SK-N-SH (cell line): ENCODE measurements around the gene PZP. TPM values are rescaled to one million over a fixed set of nuclear protein-coding genes. Genes with fewer than 3 reads are reported as not detected.

Experiments used
- CTCF ChIA-PET: fragments of 300-600, 350-600 bp; formaldehyde crosslinking; extraction: SDS; loops from one replicate; lab custom pipeline; 2021; lab: Yijun Ruan, JAX
- POLR2A ChIA-PET: fragments of 350-600 bp; sonication (Branson Sonifier 250); formaldehyde crosslinking; extraction: SDS; loops from one replicate; lab custom pipeline; 2020; ENCODE audit warnings: antibody characterized with exemption, inconsistent platforms; lab: Yijun Ruan, JAX
- DNase-seq: peaks from one replicate; pipeline ENCODE4 v3.0.0; 2012
- H2AFZ ChIP-seq: fragments of 200-600 bp; sonication (generic); 2 replicates; pipeline ENCODE4 v1.8.1; 2016; ENCODE audit warnings: antibody characterized with exemption, mild to moderate bottlenecking, low read depth
- H3F3A ChIP-seq: fragments of 200-600 bp; sonication (generic); replicated peaks from 2 replicates; pipeline ENCODE3; 2016; ENCODE audit warnings: antibody characterized with exemption, mild to moderate bottlenecking; ENCODE audit not compliant: insufficient read depth
- H3K27ac ChIP-seq, 2 experiments: fragments of 200-500 bp in 1 of 2; fragments of 200-600 bp in 1 of 2; sonication (Bioruptor generic) in 1 of 2; sonication (generic), shearing (Covaris generic) in 1 of 2; 2 replicates each; pipeline versions ENCODE4 v1.5.1 to v1.6.1; 2014 to 2016; ENCODE audit warnings: low read depth in 2 of 2, inconsistent platforms in 1 of 2, low read length in 1 of 2, mild to moderate bottlenecking in 1 of 2, mixed read lengths in 1 of 2
- H3K27me3 ChIP-seq: fragments of 200-600 bp; sonication (generic), shearing (Covaris generic); 2 replicates; pipeline ENCODE4 v1.6.1; 2016; ENCODE audit warnings: mixed run types; ENCODE audit not compliant: insufficient read depth
- H3K36me3 ChIP-seq, 2 experiments: fragments of 200-500 bp in 1 of 2; fragments of 200-600 bp in 1 of 2; sonication (Bioruptor generic) in 1 of 2; sonication (generic) in 1 of 2; replicated peaks in 1 of 2; 2 replicates each; pipeline versions ENCODE3 to v1.5.1; 2014 to 2016; ENCODE audit warnings: low read length in 1 of 2, mild to moderate bottlenecking in 1 of 2; ENCODE audit not compliant: insufficient read depth in 2 of 2, control insufficient read depth in 1 of 2
- H3K4me1 ChIP-seq, 2 experiments: fragments of 200-500 bp in 1 of 2; fragments of 200-600 bp in 1 of 2; sonication (Bioruptor generic) in 1 of 2; sonication (generic), shearing (Covaris generic) in 1 of 2; 2 replicates each; pipeline versions ENCODE4 v1.5.1 to v1.6.1; 2014 to 2016; ENCODE audit warnings: low read depth in 1 of 2, low read length in 1 of 2, mixed run types in 1 of 2; ENCODE audit not compliant: insufficient read depth in 2 of 2, control insufficient read depth in 1 of 2
- H3K4me2 ChIP-seq: fragments of 200-600 bp; sonication (generic), shearing (Covaris generic); 2 replicates; pipeline ENCODE4 v1.6.1; 2017; ENCODE audit warnings: mixed run types
- H3K4me3 ChIP-seq, 2 experiments: fragments of 200-500 bp in 1 of 2; fragments of 200-600 bp in 1 of 2; sonication (Bioruptor generic) in 1 of 2; sonication (generic), shearing (Covaris generic) in 1 of 2; 2 replicates each; pipeline versions ENCODE4 v1.5.1 to v1.8.1; 2014 to 2016; ENCODE audit warnings: low read depth in 2 of 2, inconsistent platforms in 1 of 2, low read length in 1 of 2, mild to moderate bottlenecking in 1 of 2, mixed read lengths in 1 of 2, moderate library complexity in 1 of 2
- H3K79me2 ChIP-seq: fragments of 200-600 bp; sonication (generic); 2 replicates; pipeline ENCODE4 v1.8.1; 2017; ENCODE audit warnings: mild to moderate bottlenecking; ENCODE audit not compliant: insufficient read depth
- H3K9ac ChIP-seq: fragments of 200-600 bp; sonication (generic); 2 replicates; pipeline ENCODE4 v1.6.1; 2017; ENCODE audit warnings: mixed run types
- H3K9me2 ChIP-seq: fragments of 200-600 bp; sonication (generic); 2 replicates; pipeline ENCODE4 v1.6.1; 2017; ENCODE audit warnings: mixed run types
- H3K9me3 ChIP-seq: fragments of 200-600 bp; sonication (generic); 2 replicates; pipeline ENCODE4 v1.6.1; 2017; ENCODE audit warnings: mixed run types, mild to moderate bottlenecking, moderate library complexity
- H4K20me1 ChIP-seq: fragments of 200-600 bp; sonication (generic); 2 replicates; pipeline ENCODE4 v1.6.1; 2017; ENCODE audit warnings: mild to moderate bottlenecking, mixed run types; ENCODE audit not compliant: insufficient read depth
- MEF2A ChIP-seq: IDR thresholded peaks from 2 replicates; pipeline ENCODE4 v1.4.0; 2012; ENCODE audit warnings: low read depth, borderline replicate concordance
- MXI1 ChIP-seq: IDR thresholded peaks from 2 replicates; pipeline ENCODE4 v1.6.1; 2012; ENCODE audit warnings: mild to moderate bottlenecking, low read depth, low read length, improper control_type of control experiment
- NFIC ChIP-seq: IDR thresholded peaks from 2 replicates; pipeline ENCODE4 v1.4.0; 2012; ENCODE audit warnings: borderline replicate concordance
- PBX3 ChIP-seq: IDR thresholded peaks from 2 replicates; pipeline ENCODE4; 2012
- RAD21 ChIP-seq: IDR thresholded peaks from 2 replicates; pipeline ENCODE4 v1.6.1; 2012; ENCODE audit warnings: mild to moderate bottlenecking, low read length
- RCOR1 ChIP-seq: fragments of 150-350 bp; IDR thresholded peaks from 2 replicates; pipeline ENCODE4 v1.6.1; 2017; ENCODE audit warnings: antibody characterized with exemption, low read length
- REST ChIP-seq: IDR thresholded peaks from 2 replicates; pipeline ENCODE4 v1.6.1; 2012; ENCODE audit warnings: mild to moderate bottlenecking, low read depth, low read length, moderate library complexity
- SMC3 ChIP-seq: IDR thresholded peaks from 2 replicates; pipeline ENCODE4 v1.6.1; 2012; ENCODE audit warnings: low read depth, low read length, improper control_type of control experiment
- USF2 ChIP-seq: fragments of 150-350 bp; IDR thresholded peaks from 2 replicates; pipeline ENCODE4 v1.6.1; 2017; ENCODE audit warnings: antibody characterized with exemption, low read length, low read depth, borderline replicate concordance
- YY1 ChIP-seq: IDR thresholded peaks from 2 replicates; pipeline ENCODE4 v1.4.0; 2012; ENCODE audit warnings: low read depth, mild to moderate bottlenecking
- ZBTB33 ChIP-seq: IDR thresholded peaks from 2 replicates; pipeline ENCODE4 v1.4.0; 2012; ENCODE audit warnings: low read depth, borderline replicate concordance
- WGBS: methylation state at CpG from one replicate; pipeline ENCODE4 v1.1.6; 2017; ENCODE audit warnings: low lambda C conversion rate; 5-methylcytosine and 5-hydroxymethylcytosine counted together
- polyA plus RNA-seq, 3 experiments: library from polyadenylated mRNA; depleted of rRNA; stranded (reverse); fragments of >200 nt; gene quantifications; 2 replicates each; pipeline ENCODE4 v1.2.3, GENCODE V29; 2012

The PZP gene
- polyA plus RNA-seq, 1 of the 3 experiments (the other 2 are of a cell fraction), result not detected

- Histone ChIP-seq H2AFZ (no peak overlapping the region), H3K27me3 (no peaks in the 10 kb centered on the region), H3K79me2 (no peaks in the 10 kb centered on the region), H3K27ac (no peak overlapping the region), H3K9me3 (no peaks in the 10 kb centered on the region), H3K9ac (no peak overlapping the region), H3K4me2 (no peak overlapping the region), H3K4me1 (no peaks in the 10 kb centered on the region), H4K20me1 (no peaks in the 10 kb centered on the region), H3K9me2 (no peaks in the 10 kb centered on the region), H3K36me3 (no peaks in the 10 kb centered on the region)
- CTCF ChIA-PET, result no interaction called here
- TF ChIP-seq YY1, result no peak
- TF ChIP-seq SMC3, result no peak
- TF ChIP-seq RAD21, result no peak
- TF ChIP-seq PBX3, result no peak
- no peak for TF ChIP-seq NFIC
- TF ChIP-seq REST, result no peak
- no peak for TF ChIP-seq MEF2A
- no peak for TF ChIP-seq ZBTB33
- TF ChIP-seq USF2, result no peak
- no peak for TF ChIP-seq RCOR1
- TF ChIP-seq MXI1, result no peak
- TF ChIP-seq, all 33 proteins: peak for 0
- no peak for DNase-seq
- WGBS, result 63% methylated on average over 2 of the region's 2 CpGs
- Histone ChIP-seq H3F3A (no peaks in the 10 kb centered on the region), H3K4me3 (no peak overlapping the region)
- POLR2A ChIA-PET, result no interaction called here
Observed at GRCh38 chr12:9214534-9214933, 6.3 kb upstream of the PZP start.
